Testis (tissue), 3 donors: ENCODE results near the gene DDX24. TPM values are rescaled to one million over a fixed set of nuclear protein-coding genes. Genes with fewer than 3 reads are reported as not detected.
"Not testable (repeated sequence)": the region's sequence is repeated elsewhere in the genome, so short reads cannot be mapped to it uniquely, and the experiment has no call there.

Source experiments
- DNase-seq: peaks from one replicate; pipeline ENCODE4 v3.0.0-alpha.2; 2019
- H3K27ac ChIP-seq, 2 donors: fragments of 200-600 bp; sonication (generic); one replicate each; pipeline ENCODE4 v1.5.1; 2019
- H3K27me3 ChIP-seq: fragments of 200-600 bp; sonication (generic); one replicate; pipeline ENCODE4 v1.5.1; 2019
- H3K36me3 ChIP-seq: fragments of 200-600 bp; sonication (generic); one replicate; pipeline ENCODE4 v1.5.1; 2017; ENCODE audit warnings: low read depth; ENCODE audit errors: missing control alignments
- H3K4me1 ChIP-seq: fragments of 200-600 bp; sonication (generic); one replicate; pipeline ENCODE4 v1.5.1; 2019
- H3K4me3 ChIP-seq, 2 donors: fragments of 200-600 bp; sonication (generic); one replicate each; pipeline ENCODE4 v1.5.1; 2017 to 2019
- H3K9me3 ChIP-seq: fragments of 200-600 bp; sonication (generic); one replicate; pipeline ENCODE4 v1.5.1; 2017
- POLR2A ChIP-seq: fragments of 450-650 bp; IDR thresholded peaks from one replicate; pipeline ENCODE4 v1.6.1; 2017; ENCODE audit warnings: antibody characterized with exemption, mild to moderate bottlenecking, moderate library complexity
- WGBS, 2 donors: methylation state at CpG; one replicate each; pipeline ENCODE4 v1.1.5; 2018; 5-methylcytosine and 5-hydroxymethylcytosine counted together
- intact Hi-C: fragments of 100-400 bp; cut with DNase I; formaldehyde crosslinking; loops from one replicate; pipeline ENCODE4 v1.15.1; 2023; ENCODE audit warnings: low total_unique reads
- polyA plus RNA-seq: library from polyadenylated mRNA; stranded (reverse); fragments of 350-450 nt; fragmentation: Illumina TruSeq; extraction: RNeasy Lipid Tissue Mini Kit (QIAGEN cat#74804); gene quantifications from one replicate; pipeline ENCODE4 v1.2.3, GENCODE V29; 2014; ENCODE audit warnings: low read depth, low replicate concordance; ENCODE audit not compliant: insufficient read depth
- total RNA-seq, 2 donors: library from RNA; depleted of rRNA; stranded (reverse); fragments of >200 nt; gene quantifications; one replicate each; pipeline ENCODE4 v1.2.3, GENCODE V29; 2016
- TF ChIP-seq, protein P1 (sequence below), 3 experiments: fragments of 450-650 bp in 2 of 3; fragments of 200-600 bp in 1 of 3; sonication (generic) in 1 of 3; IDR thresholded peaks; one replicate each; pipeline ENCODE4 v1.5.1; 2016 to 2019; ENCODE audit warnings: antibody characterized with exemption in 3 of 3, mild to moderate bottlenecking in 2 of 3, moderate library complexity in 1 of 3

The DDX24 gene
- total and polyA plus RNA-seq, 3 donors from 2014 or later = 378 to 485 (median 431) TPM

DNA sequence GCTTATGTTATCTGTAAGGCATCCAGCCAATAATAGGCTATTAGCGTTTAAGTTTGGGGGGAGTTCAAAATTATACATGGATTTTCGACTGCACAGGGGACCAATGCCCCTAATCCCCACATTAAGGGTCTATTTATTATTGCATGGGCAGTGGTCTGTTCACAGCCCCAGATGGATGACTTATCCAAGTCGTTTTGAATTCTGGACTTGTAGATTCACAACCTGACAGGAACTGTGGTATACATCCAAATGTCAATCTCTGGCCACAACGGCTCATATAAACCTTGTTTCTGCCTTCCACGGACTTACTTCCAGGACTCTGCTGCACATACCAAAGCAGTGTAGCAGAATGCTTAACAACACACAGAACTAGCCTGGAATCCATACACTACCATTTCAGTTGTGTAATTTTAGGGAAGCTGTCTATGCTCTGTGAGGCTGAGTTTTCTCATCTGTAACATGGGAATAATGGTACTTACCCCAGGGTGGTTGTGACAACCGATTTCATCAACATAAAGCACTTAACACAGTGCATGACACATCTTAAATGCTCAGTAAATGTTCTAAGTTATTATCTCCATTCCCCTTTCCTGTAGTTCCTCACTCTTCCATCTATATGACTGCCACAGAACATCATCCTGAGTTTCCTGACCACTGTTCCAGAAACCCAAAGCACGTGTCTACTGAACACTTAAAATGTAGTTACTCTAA, 3.7 kb downstream of the DDX24 start:
- no peak overlapping the region for H3K27ac ChIP-seq
- WGBS, 2 donors = 52 to 56% methylated on average over 7 of the region's 7 CpGs
- TF ChIP-seq POLR2A = no peak
- TF ChIP-seq, protein P1, sequence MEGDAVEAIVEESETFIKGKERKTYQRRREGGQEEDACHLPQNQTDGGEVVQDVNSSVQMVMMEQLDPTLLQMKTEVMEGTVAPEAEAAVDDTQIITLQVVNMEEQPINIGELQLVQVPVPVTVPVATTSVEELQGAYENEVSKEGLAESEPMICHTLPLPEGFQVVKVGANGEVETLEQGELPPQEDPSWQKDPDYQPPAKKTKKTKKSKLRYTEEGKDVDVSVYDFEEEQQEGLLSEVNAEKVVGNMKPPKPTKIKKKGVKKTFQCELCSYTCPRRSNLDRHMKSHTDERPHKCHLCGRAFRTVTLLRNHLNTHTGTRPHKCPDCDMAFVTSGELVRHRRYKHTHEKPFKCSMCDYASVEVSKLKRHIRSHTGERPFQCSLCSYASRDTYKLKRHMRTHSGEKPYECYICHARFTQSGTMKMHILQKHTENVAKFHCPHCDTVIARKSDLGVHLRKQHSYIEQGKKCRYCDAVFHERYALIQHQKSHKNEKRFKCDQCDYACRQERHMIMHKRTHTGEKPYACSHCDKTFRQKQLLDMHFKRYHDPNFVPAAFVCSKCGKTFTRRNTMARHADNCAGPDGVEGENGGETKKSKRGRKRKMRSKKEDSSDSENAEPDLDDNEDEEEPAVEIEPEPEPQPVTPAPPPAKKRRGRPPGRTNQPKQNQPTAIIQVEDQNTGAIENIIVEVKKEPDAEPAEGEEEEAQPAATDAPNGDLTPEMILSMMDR (IDR thresholded peaks at IDR 0.05) = no peak
- no peaks in the 10 kb centered on the region for H3K9me3 ChIP-seq
- H3K36me3 ChIP-seq = no peaks in the 10 kb centered on the region
- no peaks in the 10 kb centered on the region for H3K27me3 ChIP-seq
- H3K4me3 ChIP-seq = peak overlapping the region; percentile 16 to 100
- intact Hi-C loops = no loop called here
- no peak for DNase-seq
- peaks cover 16% of the 10 kb centered on the region for H3K4me1 ChIP-seq

DNA sequence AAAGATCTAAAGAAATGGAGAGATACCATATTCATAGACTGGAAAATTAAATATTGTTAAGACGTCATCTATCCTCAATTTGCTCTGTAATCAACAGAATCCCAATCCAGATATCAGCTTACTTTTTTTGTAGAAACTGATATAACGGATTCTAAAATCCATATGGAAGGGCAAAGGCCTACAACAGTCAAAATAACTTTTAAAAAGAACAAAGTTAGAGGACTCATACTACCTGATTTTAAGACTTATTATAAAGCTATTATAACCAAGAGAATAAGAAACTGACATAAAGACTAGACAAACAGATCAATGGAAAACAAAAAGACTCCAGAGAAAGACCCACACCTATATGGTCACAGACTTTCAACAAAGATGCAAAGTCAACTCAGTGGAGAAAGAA, 6.0 kb downstream of the DDX24 start:
- WGBS, 2 donors = 71 to 86% methylated on average over 2 of the region's 2 CpGs
- intact Hi-C loops = no loop called here
- no peaks in the 10 kb centered on the region for H3K36me3 ChIP-seq

DNA sequence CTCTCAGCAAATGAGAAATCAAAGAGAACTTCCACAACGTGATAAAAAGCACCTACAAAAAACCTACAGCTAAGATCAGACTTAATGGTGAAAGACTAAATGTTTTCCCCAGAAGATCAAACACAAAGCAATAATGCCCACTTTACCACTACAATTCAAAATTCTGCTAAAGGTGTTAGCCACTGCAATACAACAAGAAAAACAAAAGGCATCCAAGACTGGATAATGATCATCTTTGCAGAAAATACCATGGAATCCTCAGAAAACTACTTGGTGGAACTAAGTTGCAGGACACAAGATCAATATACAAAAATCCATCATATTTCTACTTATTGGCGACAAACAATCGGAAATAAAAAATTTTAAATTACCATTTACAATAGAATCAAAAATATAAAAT, 6.5 kb downstream of the DDX24 start:
- Histone ChIP-seq H3K4me3 (no peak overlapping the region), H3K27ac (no peak overlapping the region), H3K4me1 (peaks cover 10% of the 10 kb centered on the region), H3K9me3 (no peaks in the 10 kb centered on the region), H3K27me3 (no peaks in the 10 kb centered on the region), H3K36me3 (no peaks in the 10 kb centered on the region)
- 86 to 91% methylated on average over 3 of the region's 3 CpGs for WGBS, 2 donors
- intact Hi-C loops = no loop called here
- no peak for TF ChIP-seq POLR2A
- TF ChIP-seq, protein P1 (IDR thresholded peaks at IDR 0.05) = no peak
- DNase-seq = no peak

More for the DNA sequence above, 6.0 kb downstream of the DDX24 start:
- Histone ChIP-seq H3K27me3 (no peaks in the 10 kb centered on the region), H3K4me3 (no peak overlapping the region), H3K27ac (no peak overlapping the region), H3K4me1 (peaks cover 10% of the 10 kb centered on the region), H3K9me3 (no peaks in the 10 kb centered on the region)
- DNase-seq = no peak
- TF ChIP-seq, protein P1 (IDR thresholded peaks at IDR 0.05) = no peak
- no peak for TF ChIP-seq POLR2A

DNA sequence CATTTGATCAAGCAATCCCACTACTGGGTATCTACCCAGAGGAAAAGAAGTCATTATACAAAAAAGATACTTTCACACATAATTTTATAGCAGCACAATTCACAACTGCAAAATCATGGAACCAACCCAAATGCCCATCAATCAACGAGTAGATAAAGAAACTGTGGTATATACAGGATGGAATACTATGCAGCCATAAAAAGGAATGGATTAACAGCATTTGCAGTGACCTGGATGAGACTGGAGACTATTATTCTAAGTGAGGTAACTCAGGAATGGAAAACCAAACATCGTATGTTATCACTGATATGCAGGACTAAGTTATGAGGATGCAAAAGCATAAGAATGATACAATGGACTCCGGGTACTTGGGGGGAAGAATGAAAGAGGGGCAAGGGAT, 8.9 kb downstream of the DDX24 start:
- H3K36me3 ChIP-seq, H3K27me3 ChIP-seq, DNase-seq, H3K9me3 ChIP-seq, intact Hi-C loops, H3K4me3 ChIP-seq, H3K4me1 ChIP-seq, H3K27ac ChIP-seq: not testable (repeated sequence)
- WGBS, 2 donors = 81 to 87% methylated on average over 3 of the region's 3 CpGs

DNA sequence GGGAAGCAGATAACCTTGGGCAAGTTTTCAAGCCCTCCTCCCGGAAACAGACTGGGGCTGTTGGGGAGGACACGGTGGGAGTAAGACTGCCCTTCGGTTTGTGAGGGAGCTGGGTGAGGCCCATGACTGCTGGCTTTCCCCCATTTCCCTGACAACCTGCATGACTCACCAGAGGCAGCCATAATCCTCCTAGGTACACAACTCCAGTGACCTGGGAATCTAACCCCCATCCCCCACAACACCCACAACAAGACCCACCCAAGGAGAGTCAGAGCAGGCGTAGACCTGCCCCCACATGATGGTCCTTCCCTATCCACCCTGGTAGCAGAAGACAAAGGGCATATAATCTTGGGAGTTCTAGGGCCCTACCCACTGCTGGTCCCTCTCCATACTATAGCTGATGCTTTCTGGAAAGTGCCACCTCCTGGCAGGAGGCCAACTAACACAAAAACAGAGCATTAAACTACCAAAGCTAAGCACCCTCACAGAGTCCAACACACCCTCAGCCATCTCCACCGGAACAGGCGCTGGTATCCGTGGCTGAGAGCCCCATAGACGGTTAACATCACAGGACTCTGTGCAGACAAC, 14.8 kb downstream of the DDX24 start:
- H3K4me3 ChIP-seq = no peak overlapping the region
- intact Hi-C loops = no loop called here
- no peak for TF ChIP-seq POLR2A
- TF ChIP-seq, protein P1 (IDR thresholded peaks at IDR 0.05) = no peak
- peaks cover 51% of the 10 kb centered on the region for H3K4me1 ChIP-seq
- no peaks in the 10 kb centered on the region for H3K27me3 ChIP-seq
- peak overlapping the region; percentile 63 to 70 for H3K27ac ChIP-seq
- H3K36me3 ChIP-seq = no peaks in the 10 kb centered on the region
- WGBS, 2 donors = 40 to 54% methylated on average over 4 to 8 of the region's 8 CpGs
- DNase-seq = peak; percentile 78
- H3K9me3 ChIP-seq = no peaks in the 10 kb centered on the region
